ENCODE results near the gene COL4A1.

- TF ChIP-seq POLR2A (IDR thresholded peaks at IDR 0.05) (no peak), CTCF (IDR thresholded peaks at IDR 0.05) (no peak)
Observed at GRCh38 chr13:110302997-110303396, 4.0 kb downstream of the COL4A1 start.
